Epithelial cell of prostate (primary cell): Measurements from ENCODE around the gene MEN1.
A peak's percentile ranks its signal among the peaks of the same experiment; 100 is the strongest.

Experiments used
- DNase-seq: peaks from one replicate; pipeline ENCODE4 v3.0.0-alpha.2; 2011; ENCODE audit warnings: low read depth, low spot score
- H3K27ac ChIP-seq: fragments of 450-650 bp; 2 replicates; pipeline ENCODE4 v1.5.1; 2017; ENCODE audit warnings: mild to moderate bottlenecking

MEN1 gene

GRCh38 chr11:64810271-64810890 lies at the start of gene MEN1:
TSS of gene MEN1 (minus strand) at chr11:64810551. CDS start at chr11:64810109, 442 bp downstream.
- H3K27ac ChIP-seq: peak within 1 kb of the TSS; percentile 45
- peak; percentile 49 for DNase-seq

DNA sequence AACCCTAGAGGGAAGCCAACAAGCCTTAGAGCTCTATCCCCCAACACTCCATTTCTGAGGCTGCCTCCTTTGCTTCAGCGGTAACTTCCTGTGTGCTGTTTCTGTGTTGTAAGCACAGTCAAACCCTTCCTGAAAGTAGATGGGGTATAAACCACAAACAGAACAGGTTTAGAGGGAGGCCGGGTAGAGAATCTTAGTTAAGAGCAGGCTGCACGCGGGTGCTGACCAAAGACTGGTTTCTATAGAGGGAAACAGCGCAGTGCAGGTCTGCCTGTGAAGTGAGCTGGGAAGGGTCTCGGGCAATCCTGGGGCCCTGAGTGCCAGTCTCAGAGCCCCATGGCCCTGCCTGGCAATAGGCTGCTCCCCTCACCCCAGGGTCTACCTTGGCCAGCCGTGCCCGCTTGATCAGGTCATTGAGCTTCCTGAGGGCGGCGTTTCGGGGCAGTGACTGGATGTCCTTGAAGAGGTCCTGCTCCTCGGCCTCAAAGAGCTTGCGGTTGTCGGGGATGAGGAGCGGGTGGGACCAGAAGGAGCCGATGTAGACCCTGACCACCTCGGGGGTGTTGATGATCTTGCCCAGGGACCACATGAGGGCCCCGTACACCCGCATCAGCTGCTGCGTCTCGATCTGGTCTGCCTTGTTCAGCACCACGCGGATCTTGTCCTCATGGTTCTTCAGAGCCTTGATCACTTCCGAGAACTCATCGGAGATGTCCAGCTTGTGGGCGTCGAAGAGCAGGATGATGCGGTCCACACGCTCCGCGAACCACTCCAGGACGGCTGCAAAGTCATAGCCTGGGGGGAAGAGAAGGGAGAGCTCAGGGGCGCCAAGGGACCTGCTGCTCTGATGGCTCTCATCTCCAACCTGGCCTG lies 49.4 kb upstream of the MEN1 start:
- H3K27ac ChIP-seq: peak overlapping the region; percentile 91

DNA sequence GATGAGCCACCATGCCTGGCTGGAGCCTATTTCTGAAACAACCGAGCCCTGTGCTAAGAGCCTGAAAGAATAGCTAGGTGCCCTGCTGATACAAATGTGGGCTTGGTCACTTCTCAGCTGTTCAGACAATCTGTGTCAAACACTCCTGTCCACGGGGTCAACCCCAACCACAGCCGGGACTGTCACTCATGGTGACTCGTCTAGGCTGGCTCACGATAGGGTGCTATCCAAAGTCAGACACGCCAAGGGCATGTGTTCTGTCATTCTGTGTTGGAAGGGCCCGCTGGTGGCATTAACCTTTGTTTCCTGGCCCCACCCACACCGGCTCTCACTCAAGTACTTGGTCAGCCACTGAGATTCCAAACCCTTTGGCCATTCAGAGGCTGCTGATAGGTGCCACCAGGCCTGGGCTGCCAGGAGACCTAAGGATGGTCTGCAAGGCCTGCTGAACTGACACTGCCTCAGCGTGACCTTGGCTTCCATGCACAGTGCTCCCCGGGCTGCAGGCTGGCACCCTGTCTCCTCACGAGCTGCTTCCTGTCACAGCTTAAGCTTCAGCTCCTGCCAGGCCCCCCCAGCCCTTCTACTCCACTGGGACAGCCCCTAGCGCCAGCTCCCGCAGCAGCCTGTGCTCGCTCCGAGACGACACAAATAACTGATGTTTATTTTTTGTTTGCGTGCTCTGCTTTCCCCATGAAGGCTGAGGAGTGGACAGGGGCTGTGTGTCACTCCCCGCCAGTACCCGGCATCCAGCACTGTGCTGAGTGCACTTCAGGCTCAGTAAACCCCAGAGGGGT lies 48.3 kb upstream of the MEN1 start:
- DNase-seq: no peak
- peak overlapping the region; percentile 91 for H3K27ac ChIP-seq

More for the DNA sequence above, 49.4 kb upstream of the MEN1 start:
- DNase-seq: no peak

- no peak for DNase-seq
- peak overlapping the region; percentile 91 for H3K27ac ChIP-seq
Observed at GRCh38 chr11:64857485-64857884, 47.1 kb upstream of the MEN1 start.

DNA sequence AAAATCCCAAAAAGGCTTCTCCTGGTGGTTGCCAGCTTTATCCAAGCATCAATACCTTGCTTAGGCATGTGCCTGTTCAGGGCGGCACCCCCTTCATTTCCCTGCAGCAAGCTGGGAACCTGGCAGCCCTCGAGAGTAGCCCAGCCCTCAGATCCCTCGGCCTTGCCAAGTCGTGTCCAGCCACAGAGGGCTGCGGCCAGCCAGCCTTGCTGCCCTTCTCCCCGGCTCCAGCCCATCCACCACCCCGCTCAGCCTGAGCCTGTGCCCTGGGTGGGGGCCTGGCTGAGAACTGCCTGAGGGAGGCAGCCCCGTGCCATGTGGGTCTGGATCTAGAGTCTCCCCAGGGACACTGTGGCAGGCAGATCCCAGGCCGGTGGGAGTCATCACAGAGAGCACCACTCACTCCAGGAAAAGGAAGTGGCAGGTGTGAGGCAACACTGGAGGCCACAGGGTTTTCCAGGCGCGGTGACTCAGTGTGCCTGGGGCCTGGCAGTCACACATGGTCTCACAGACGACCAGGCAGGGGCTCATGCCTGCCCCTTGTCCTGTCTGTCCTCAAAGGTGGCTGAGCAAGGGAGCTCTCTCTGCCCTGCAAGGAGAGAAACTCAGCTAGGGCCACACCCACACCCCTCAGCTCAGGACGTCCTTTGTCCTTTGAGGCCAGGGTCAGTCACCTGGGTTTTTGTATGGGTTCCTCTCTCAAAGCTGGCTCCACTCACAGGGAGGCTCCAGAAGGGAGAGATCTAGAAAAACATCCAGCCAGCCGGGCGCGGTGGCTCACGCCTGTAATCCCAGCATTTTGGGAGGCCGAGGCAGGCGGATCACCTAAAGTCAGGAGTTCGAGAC lies 46.3 kb upstream of the MEN1 start:
- DNase-seq: no peak

GRCh38 chr11:64855596-64856304 lies 45.4 kb upstream of the MEN1 start:
- H3K27ac ChIP-seq: peak overlapping the region; percentile 91

More for the DNA sequence above, 46.3 kb upstream of the MEN1 start:
- H3K27ac ChIP-seq: peak overlapping the region; percentile 91

GRCh38 chr11:64854534-64855502 lies 44.5 kb upstream of the MEN1 start:
- H3K27ac ChIP-seq: peak overlapping the region; percentile 91
- no peak for DNase-seq

More at GRCh38 chr11:64855596-64856304, 45.4 kb upstream of the MEN1 start:
- DNase-seq: no peak

DNA sequence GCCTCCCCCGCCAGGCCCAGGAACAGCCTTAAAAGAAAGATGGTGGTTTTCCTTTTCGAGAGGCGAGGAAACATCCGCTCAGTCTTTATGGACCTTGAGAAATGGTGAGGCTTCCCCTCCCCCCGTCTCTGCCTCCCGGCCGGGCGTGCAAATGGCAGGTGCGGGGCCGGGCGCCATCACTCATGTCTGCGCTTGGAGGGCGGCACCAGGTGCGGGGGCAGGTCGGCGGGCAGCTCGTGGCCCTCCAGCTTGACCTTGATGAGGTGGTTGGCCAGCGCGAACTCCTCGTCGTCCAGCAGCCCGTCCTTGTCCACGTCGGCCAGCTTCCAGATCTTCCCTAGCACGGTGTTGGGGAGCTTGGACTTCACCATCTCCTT lies 43.8 kb upstream of the MEN1 start:
- DNase-seq: no peak
- H3K27ac ChIP-seq: peak overlapping the region; percentile 91

GRCh38 chr11:64853709-64854108 lies 43.4 kb upstream of the MEN1 start:
- DNase-seq: no peak
- H3K27ac ChIP-seq: peak overlapping the region; percentile 91

- peak overlapping the region; percentile 91 for H3K27ac ChIP-seq
- no peak for DNase-seq
Observed at GRCh38 chr11:64852804-64853509, 42.6 kb upstream of the MEN1 start.

- DNase-seq: no peak
- H3K27ac ChIP-seq: peak overlapping the region; percentile 91
Observed at GRCh38 chr11:64851831-64852351, 41.5 kb upstream of the MEN1 start.

GRCh38 chr11:64850979-64851567 lies 40.7 kb upstream of the MEN1 start:
- no peak for DNase-seq

GRCh38 chr11:64849598-64850356 lies 39.4 kb upstream of the MEN1 start:
- H3K27ac ChIP-seq: peak overlapping the region; percentile 91
- no peak for DNase-seq

More at GRCh38 chr11:64850979-64851567, 40.7 kb upstream of the MEN1 start:
- H3K27ac ChIP-seq: peak overlapping the region; percentile 91

GRCh38 chr11:64848826-64849597 lies 38.7 kb upstream of the MEN1 start:
- H3K27ac ChIP-seq: peak overlapping the region; percentile 9
- no peak for DNase-seq

DNA sequence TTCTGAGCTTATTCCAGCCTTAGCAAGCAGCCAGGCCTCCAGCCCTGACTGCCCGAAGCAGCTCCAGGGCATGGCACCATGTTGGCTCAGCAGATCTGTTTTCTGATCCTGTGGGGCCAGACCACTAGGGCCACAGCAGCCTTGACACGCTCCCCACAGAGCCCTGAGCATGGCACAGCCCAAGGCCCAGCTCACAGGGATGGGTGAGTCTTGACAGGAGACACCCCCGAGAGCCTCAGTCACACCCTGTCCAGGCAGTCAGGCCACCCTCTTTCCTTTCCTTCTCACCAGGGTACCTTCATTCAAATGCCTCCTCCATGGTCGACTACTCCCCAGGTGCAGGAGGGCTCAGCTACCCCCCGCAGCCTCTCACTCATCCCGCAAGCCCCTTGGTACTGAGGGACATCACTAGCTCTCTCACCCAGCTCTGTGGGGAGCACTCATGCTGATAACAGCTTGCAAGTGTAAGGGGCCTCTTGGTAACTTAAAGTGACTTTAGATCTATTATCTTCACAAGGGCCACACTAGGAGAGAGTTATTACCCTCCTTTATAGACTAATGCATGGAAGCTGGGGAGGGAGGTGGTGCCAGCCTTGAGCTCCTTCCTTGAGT lies 38.0 kb upstream of the MEN1 start:
- no peak for DNase-seq
- peak overlapping the region; percentile 9 for H3K27ac ChIP-seq
